ENCODE measurements around the gene ZC3HAV1. TPM values are rescaled to one million over a fixed set of nuclear protein-coding genes. Genes with fewer than 3 reads are reported as not detected.

The ZC3HAV1 gene
- total and polyA plus RNA-seq, 9 of the 15 experiments (the other 6 are each of a cell fraction or from before 2014, with no cell fraction given): 11.9 to 40.5 (median 23.9) TPM

DNA sequence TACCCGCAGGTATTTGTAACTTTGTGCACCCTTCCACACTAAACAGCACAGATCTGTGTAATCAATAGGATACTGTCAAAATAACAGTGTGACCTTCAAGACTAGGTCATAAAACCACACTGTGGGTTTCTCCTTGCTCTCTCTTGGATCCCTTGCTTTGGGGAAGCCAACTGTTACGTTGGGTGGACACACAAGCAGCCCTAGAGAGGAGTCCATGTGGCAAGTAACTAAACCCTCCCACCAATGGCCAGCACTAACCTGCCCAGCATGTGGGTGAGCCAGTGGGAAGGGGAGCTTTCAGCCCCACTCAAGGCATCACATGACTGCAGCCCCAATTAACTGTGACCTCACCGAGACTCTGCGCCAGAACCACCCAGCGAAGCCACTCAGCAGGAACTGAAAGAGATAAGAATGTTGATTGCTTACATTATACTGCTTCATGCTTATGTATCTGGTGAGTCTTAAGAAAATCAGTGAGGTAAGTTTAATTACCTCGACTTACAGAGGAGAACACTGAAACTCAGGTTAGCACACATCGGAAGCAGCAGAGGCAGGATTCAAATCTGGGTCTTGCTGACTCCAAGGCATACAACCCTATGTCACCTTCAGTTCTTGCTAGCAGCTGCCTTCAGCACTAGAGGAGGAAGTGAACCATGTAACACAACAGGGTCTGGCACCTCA is 9.4 kb upstream of the ZC3HAV1 start (continued):
- peak; percentile 6 for TF ChIP-seq DACH1 (IDR thresholded peaks at IDR 0.05; ENCODE audit: partially characterized antibody)
- TF ChIP-seq ZNF124 (CRISPR knock-in tag; IDR thresholded peaks at IDR 0.05): no peak
- TF ChIP-seq, protein P1, sequence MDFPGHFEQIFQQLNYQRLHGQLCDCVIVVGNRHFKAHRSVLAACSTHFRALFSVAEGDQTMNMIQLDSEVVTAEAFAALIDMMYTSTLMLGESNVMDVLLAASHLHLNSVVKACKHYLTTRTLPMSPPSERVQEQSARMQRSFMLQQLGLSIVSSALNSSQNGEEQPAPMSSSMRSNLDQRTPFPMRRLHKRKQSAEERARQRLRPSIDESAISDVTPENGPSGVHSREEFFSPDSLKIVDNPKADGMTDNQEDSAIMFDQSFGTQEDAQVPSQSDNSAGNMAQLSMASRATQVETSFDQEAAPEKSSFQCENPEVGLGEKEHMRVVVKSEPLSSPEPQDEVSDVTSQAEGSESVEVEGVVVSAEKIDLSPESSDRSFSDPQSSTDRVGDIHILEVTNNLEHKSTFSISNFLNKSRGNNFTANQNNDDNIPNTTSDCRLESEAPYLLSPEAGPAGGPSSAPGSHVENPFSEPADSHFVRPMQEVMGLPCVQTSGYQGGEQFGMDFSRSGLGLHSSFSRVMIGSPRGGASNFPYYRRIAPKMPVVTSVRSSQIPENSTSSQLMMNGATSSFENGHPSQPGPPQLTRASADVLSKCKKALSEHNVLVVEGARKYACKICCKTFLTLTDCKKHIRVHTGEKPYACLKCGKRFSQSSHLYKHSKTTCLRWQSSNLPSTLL (IDR thresholded peaks at IDR 0.05): no peak
- TF ChIP-seq KHSRP (IDR thresholded peaks at IDR 0.05): no peak
- TF ChIP-seq, protein P2, sequence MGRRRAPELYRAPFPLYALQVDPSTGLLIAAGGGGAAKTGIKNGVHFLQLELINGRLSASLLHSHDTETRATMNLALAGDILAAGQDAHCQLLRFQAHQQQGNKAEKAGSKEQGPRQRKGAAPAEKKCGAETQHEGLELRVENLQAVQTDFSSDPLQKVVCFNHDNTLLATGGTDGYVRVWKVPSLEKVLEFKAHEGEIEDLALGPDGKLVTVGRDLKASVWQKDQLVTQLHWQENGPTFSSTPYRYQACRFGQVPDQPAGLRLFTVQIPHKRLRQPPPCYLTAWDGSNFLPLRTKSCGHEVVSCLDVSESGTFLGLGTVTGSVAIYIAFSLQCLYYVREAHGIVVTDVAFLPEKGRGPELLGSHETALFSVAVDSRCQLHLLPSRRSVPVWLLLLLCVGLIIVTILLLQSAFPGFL (CRISPR knock-in tag; IDR thresholded peaks at IDR 0.05): no peak
- TF ChIP-seq, protein P3, sequence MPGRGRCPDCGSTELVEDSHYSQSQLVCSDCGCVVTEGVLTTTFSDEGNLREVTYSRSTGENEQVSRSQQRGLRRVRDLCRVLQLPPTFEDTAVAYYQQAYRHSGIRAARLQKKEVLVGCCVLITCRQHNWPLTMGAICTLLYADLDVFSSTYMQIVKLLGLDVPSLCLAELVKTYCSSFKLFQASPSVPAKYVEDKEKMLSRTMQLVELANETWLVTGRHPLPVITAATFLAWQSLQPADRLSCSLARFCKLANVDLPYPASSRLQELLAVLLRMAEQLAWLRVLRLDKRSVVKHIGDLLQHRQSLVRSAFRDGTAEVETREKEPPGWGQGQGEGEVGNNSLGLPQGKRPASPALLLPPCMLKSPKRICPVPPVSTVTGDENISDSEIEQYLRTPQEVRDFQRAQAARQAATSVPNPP (IDR thresholded peaks at IDR 0.05; ENCODE audit: borderline replicate concordance, insufficient read depth, insufficient read length): no peak
- no peak for TF ChIP-seq ZZZ3 (IDR thresholded peaks at IDR 0.05)
- no peak for TF ChIP-seq ZBED1 (IDR thresholded peaks at IDR 0.05)
- TF ChIP-seq HDAC8 (tag; IDR thresholded peaks at IDR 0.05): 0 out of 2 replicates have a peak, but pooled peaks have one; percentile 10
- TF ChIP-seq, protein P4, sequence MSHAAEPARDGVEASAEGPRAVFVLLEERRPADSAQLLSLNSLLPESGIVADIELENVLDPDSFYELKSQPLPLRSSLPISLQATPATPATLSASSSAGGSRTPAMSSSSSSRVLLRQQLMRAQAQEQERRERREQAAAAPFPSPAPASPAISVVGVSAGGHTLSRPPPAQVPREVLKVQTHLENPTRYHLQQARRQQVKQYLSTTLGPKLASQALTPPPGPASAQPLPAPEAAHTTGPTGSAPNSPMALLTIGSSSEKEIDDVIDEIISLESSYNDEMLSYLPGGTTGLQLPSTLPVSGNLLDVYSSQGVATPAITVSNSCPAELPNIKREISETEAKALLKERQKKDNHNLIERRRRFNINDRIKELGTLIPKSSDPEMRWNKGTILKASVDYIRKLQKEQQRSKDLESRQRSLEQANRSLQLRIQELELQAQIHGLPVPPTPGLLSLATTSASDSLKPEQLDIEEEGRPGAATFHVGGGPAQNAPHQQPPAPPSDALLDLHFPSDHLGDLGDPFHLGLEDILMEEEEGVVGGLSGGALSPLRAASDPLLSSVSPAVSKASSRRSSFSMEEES (CRISPR knock-in tag; IDR thresholded peaks at IDR 0.05): peak; percentile 97
- peak; percentile 3; the same call in 1 of the 2 replicates for TF ChIP-seq TCF3 (CRISPR knock-in tag; IDR thresholded peaks at IDR 0.05)
- TF ChIP-seq, protein P5, sequence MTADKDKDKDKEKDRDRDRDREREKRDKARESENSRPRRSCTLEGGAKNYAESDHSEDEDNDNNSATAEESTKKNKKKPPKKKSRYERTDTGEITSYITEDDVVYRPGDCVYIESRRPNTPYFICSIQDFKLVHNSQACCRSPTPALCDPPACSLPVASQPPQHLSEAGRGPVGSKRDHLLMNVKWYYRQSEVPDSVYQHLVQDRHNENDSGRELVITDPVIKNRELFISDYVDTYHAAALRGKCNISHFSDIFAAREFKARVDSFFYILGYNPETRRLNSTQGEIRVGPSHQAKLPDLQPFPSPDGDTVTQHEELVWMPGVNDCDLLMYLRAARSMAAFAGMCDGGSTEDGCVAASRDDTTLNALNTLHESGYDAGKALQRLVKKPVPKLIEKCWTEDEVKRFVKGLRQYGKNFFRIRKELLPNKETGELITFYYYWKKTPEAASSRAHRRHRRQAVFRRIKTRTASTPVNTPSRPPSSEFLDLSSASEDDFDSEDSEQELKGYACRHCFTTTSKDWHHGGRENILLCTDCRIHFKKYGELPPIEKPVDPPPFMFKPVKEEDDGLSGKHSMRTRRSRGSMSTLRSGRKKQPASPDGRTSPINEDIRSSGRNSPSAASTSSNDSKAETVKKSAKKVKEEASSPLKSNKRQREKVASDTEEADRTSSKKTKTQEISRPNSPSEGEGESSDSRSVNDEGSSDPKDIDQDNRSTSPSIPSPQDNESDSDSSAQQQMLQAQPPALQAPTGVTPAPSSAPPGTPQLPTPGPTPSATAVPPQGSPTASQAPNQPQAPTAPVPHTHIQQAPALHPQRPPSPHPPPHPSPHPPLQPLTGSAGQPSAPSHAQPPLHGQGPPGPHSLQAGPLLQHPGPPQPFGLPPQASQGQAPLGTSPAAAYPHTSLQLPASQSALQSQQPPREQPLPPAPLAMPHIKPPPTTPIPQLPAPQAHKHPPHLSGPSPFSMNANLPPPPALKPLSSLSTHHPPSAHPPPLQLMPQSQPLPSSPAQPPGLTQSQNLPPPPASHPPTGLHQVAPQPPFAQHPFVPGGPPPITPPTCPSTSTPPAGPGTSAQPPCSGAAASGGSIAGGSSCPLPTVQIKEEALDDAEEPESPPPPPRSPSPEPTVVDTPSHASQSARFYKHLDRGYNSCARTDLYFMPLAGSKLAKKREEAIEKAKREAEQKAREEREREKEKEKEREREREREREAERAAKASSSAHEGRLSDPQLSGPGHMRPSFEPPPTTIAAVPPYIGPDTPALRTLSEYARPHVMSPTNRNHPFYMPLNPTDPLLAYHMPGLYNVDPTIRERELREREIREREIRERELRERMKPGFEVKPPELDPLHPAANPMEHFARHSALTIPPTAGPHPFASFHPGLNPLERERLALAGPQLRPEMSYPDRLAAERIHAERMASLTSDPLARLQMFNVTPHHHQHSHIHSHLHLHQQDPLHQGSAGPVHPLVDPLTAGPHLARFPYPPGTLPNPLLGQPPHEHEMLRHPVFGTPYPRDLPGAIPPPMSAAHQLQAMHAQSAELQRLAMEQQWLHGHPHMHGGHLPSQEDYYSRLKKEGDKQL (CRISPR knock-in tag; IDR thresholded peaks at IDR 0.05; ENCODE audit: borderline replicate concordance): no peak
- TF ChIP-seq ZNF316 (IDR thresholded peaks at IDR 0.05): no peak; the same call in 1 of the 2 replicates
- no peak for TF ChIP-seq HCFC1 (IDR thresholded peaks at IDR 0.05; ENCODE audit: low read depth, low read length)
- no peak for TF ChIP-seq PCBP1 (IDR thresholded peaks at IDR 0.05; ENCODE audit: low read depth, low read length, poor library complexity, severe bottlenecking)
- no peak for TF ChIP-seq POLR3A (IDR thresholded peaks at IDR 0.05; ENCODE audit: borderline replicate concordance, extremely low read depth, insufficient read depth, insufficient read length)

Measured in K562 (cell line).